Pancreas (tissue), 10 donors: ENCODE data around the gene RBM19. TPM values are rescaled to one million over a fixed set of nuclear protein-coding genes. Genes with fewer than 3 reads are reported as not detected.

Source experiments
- ATAC-seq, 4 donors: fragments of 200-7000 bp; cut with Tn5 transposase; one replicate each; pipeline versions ENCODE4 v1.8.0 to v1.9.1; 2020; ENCODE audit warnings: mild to moderate bottlenecking in 4 of 4, moderate library complexity in 4 of 4
- DNase-seq, 6 donors: peaks; one replicate each; pipeline ENCODE4 v3.0.0-alpha.2; 2020
- FAIRE-seq: peaks from 2 replicates; lab custom pipeline; 2012; peaks lifted over from hg19 to GRCh38; lab: Jason Lieb, UNC
- H3K27ac ChIP-seq, 4 donors: fragments of 200-600 bp; sonication (generic); 1 replicate in 3 of 4; 2 replicates in 1 of 4; pipeline versions ENCODE4 v1.5.0 to v1.8.0; 2020
- H3K27me3 ChIP-seq, 4 donors: fragments of 200-600 bp; one replicate each; pipeline ENCODE4 v1.8.0; 2021
- H3K36me3 ChIP-seq, 3 donors: fragments of 200-600 bp; sonication (generic) in 1 of 3; one replicate each; pipeline versions ENCODE4 v1.5.0 to v1.8.0; 2020 to 2021
- H3K4me1 ChIP-seq, 3 donors: fragments of 200-600 bp; one replicate each; pipeline ENCODE4 v1.8.0; 2021
- H3K4me3 ChIP-seq, 4 donors: fragments of 200-600 bp; sonication (generic) in 2 of 4; one replicate each; pipeline versions ENCODE4 v1.5.0 to v1.8.0; 2020 to 2021
- H3K9me3 ChIP-seq, 4 donors: fragments of 200-600 bp; one replicate each; pipeline ENCODE4 v1.8.0; 2021
- CTCF ChIP-seq, 4 donors: fragments of 200-600 bp; sonication (generic) in 3 of 4; IDR thresholded peaks; one replicate each; pipeline versions ENCODE4 v1.5.0 to v1.8.0; 2021; ENCODE audit warnings: antibody characterized with exemption in 4 of 4
- WGBS, 2 donors: extraction: QIAGEN DNeasy Blood & Tissue Kit; methylation state at CpG; one replicate each; pipeline ENCODE4 v1.1.7; 2013; 5-methylcytosine and 5-hydroxymethylcytosine counted together
- intact Hi-C, 3 donors: fragments of 100-400 bp; cut with DNase I; formaldehyde crosslinking; loops; one replicate each; pipeline versions ENCODE4 v1.11.1 to v1.14.2; 2022
- polyA plus RNA-seq, 2 donors: library from polyadenylated mRNA; stranded (reverse); fragments of 200-250 nt; gene quantifications; one replicate each; pipeline ENCODE4 v1.2.3, GENCODE V29; 2013
- total RNA-seq, 6 donors: library from RNA; stranded (reverse); fragmentation: NEBNext Ultra II Directional in 4 of 6; extraction: Animal tissue kit (Norgen Biotek cat#: 25700) in 4 of 6; gene quantifications; one replicate each; pipeline versions ENCODE4 v1.2.1 to v1.2.4, GENCODE V29; 2021 to 2023
- donor health status: healthy with polysubstance abuse.
- donor health status: DM: no; HTN: no; CAD: no; lungs with moderate emphysema.
- donor health status: DM: no; HTN: no; CAD: no.
- donor health status: control.
- donor health status: control.
- donor health status: Bipolar disorder and iron deficiency.
- donor health status: DM: yes; HTN: yes; CAD: no.
- donor health status: DM: no; HTN: no; CAD: no.
- donor health status: DM: no; HTN: no; CAD: no.
- donor health status: DM: yes; HTN: yes; CAD: no.

RBM19 gene
- total and polyA plus RNA-seq, 8 donors = 13.9 to 32.2 (median 15.8) TPM

GRCh38 chr12:113792450-113792849 lies 173.7 kb downstream of the RBM19 start:
- DNase-seq (no peak), ATAC-seq (no peak), FAIRE-seq (no peak)
- TF ChIP-seq CTCF (IDR thresholded peaks at IDR 0.05) = no peak
- H3K36me3 ChIP-seq = no peaks in the 10 kb centered on the region
- no peak overlapping the region for H3K4me3 ChIP-seq
- 50 to 67% methylated on average over 6 of the region's 6 CpGs for WGBS, 2 donors
- no peaks in the 10 kb centered on the region for H3K27me3 ChIP-seq
- H3K27ac ChIP-seq = no peak overlapping the region
- H3K9me3 ChIP-seq = no peaks in the 10 kb centered on the region
- no peaks in the 10 kb centered on the region for H3K4me1 ChIP-seq
- intact Hi-C loops = no loop called here

GRCh38 chr12:113788020-113788856 lies 177.9 kb downstream of the RBM19 start:
- DNase-seq (no peak), FAIRE-seq (no peak), ATAC-seq (no peak)
- Histone ChIP-seq H3K27ac (no peak overlapping the region), H3K4me3 (no peak overlapping the region), H3K9me3 (no peaks in the 10 kb centered on the region), H3K27me3 (peaks cover 0 to 5% (median 2%) of the 10 kb centered on the region in 4 donors), H3K4me1 (no peaks in the 10 kb centered on the region), H3K36me3 (no peaks in the 10 kb centered on the region)
- intact Hi-C loops = no loop called here
- no peak for TF ChIP-seq CTCF (IDR thresholded peaks at IDR 0.05)
- 55 to 71% methylated on average over 5 of the region's 5 CpGs for WGBS, 2 donors

- intact Hi-C loops = no loop called here
- 65 to 77% methylated on average over 2 of the region's 2 CpGs for WGBS, 2 donors
- no peak for FAIRE-seq
These were observed 180.0 kb downstream of the RBM19 start for GRCh38 chr12:113786107-113786506.

GRCh38 chr12:113783811-113784210 lies 182.3 kb downstream of the RBM19 start:
- 48 to 61% methylated on average over 5 of the region's 5 CpGs for WGBS, 2 donors
- H3K27me3 ChIP-seq = peaks cover 0 to 10% (median 2%) of the 10 kb centered on the region in 4 donors
- no peak overlapping the region for H3K4me3 ChIP-seq
- H3K27ac ChIP-seq = no peak overlapping the region
- H3K36me3 ChIP-seq = no peaks in the 10 kb centered on the region
- no peaks in the 10 kb centered on the region for H3K4me1 ChIP-seq
- DNase-seq = no peak
- H3K9me3 ChIP-seq = no peaks in the 10 kb centered on the region
- TF ChIP-seq CTCF (IDR thresholded peaks at IDR 0.05) = no peak
- FAIRE-seq = no peak
- no peak for ATAC-seq
- intact Hi-C loops = no loop called here

More at GRCh38 chr12:113786107-113786506, 180.0 kb downstream of the RBM19 start:
- TF ChIP-seq CTCF (IDR thresholded peaks at IDR 0.05) = no peak
- Histone ChIP-seq H3K9me3 (no peaks in the 10 kb centered on the region), H3K4me3 (no peak overlapping the region), H3K27ac (no peak overlapping the region), H3K4me1 (no peaks in the 10 kb centered on the region), H3K36me3 (no peaks in the 10 kb centered on the region), H3K27me3 (peaks cover 0 to 10% (median 2%) of the 10 kb centered on the region in 4 donors)
- DNase-seq = no peak
- ATAC-seq = no peak

- Histone ChIP-seq H3K4me1 (no peaks in the 10 kb centered on the region), H3K27ac (no peak overlapping the region), H3K4me3 (no peak overlapping the region), H3K9me3 (no peaks in the 10 kb centered on the region), H3K36me3 (no peaks in the 10 kb centered on the region), H3K27me3 (peaks cover 0 to 10% (median 2%) of the 10 kb centered on the region in 4 donors)
- DNase-seq (no peak), FAIRE-seq (no peak), ATAC-seq (no peak)
- no peak for TF ChIP-seq CTCF (IDR thresholded peaks at IDR 0.05)
- intact Hi-C loops = no loop called here
- WGBS, 2 donors = 21 to 29% methylated on average over 13 to 14 of the region's 14 CpGs
These were observed 183.3 kb downstream of the RBM19 start for GRCh38 chr12:113782873-113783272.
